Panc1 (cell line): ENCODE results near the gene ADISSP.

Experiments
- CTCF ChIP-seq: fragments of 450-650 bp; IDR thresholded peaks from 2 replicates; pipeline ENCODE4 v1.5.1; 2017; ENCODE audit warnings: mild to moderate bottlenecking
- POLR2AphosphoS5 ChIP-seq: IDR thresholded peaks from 2 replicates; pipeline ENCODE4 v1.6.1; 2012; ENCODE audit warnings: mild to moderate bottlenecking, low read depth, low read length, moderate library complexity
- SIN3A ChIP-seq: IDR thresholded peaks from 2 replicates; pipeline ENCODE4 v1.6.1; 2012; ENCODE audit warnings: low read depth, mild to moderate bottlenecking, low read length, moderate library complexity, borderline replicate concordance; ENCODE audit not compliant: insufficient read depth
- TF ChIP-seq, protein P1 (sequence below), 2 experiments: IDR thresholded peaks; 2 replicates each; pipeline ENCODE4 v1.6.1; 2011 to 2012; ENCODE audit warnings: low read depth in 2 of 2, control low read depth in 1 of 2, low read length in 1 of 2, mild to moderate bottlenecking in 1 of 2, moderate library complexity in 1 of 2; ENCODE audit not compliant: insufficient read depth in 1 of 2

DNA sequence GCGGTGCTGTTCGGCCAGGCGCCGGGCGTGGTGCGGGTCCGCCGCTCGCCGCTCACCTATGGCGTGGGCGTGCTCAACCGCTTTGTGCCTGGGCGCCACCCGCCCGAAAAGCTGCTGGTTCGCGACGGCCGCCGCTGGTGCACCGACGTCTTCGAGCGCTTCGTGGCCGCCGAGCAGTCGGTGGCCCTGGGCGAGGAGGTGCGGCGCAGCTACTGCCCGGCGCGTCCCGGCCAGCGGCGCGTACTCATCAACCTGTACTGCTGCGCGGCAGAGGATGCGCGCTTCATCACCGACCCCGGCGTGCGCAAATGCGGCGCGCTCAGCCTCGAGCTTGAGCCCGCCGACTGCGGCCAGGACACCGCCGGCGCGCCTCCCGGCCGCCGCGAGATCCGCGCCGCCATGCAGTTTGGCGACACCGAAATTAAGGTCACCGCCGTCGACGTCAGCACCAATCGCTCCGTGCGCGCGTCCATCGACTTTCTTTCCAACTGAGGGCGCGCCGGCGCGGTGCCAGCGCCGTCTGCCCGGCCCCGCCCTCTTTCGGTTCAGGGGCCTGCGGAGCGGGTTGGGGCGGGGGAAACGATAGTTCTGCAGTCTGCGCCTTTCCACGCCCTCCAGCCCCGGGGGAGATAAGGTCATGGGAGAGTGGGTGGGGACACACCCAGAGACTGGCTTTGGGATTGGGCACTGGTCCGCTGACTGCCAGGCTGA lies 15.7 kb downstream of the ADISSP start:
- TF ChIP-seq CTCF (no peak; the same call in 1 of the 2 replicates), POLR2AphosphoS5 (no peak), SIN3A (no peak)
- TF ChIP-seq, protein P1, sequence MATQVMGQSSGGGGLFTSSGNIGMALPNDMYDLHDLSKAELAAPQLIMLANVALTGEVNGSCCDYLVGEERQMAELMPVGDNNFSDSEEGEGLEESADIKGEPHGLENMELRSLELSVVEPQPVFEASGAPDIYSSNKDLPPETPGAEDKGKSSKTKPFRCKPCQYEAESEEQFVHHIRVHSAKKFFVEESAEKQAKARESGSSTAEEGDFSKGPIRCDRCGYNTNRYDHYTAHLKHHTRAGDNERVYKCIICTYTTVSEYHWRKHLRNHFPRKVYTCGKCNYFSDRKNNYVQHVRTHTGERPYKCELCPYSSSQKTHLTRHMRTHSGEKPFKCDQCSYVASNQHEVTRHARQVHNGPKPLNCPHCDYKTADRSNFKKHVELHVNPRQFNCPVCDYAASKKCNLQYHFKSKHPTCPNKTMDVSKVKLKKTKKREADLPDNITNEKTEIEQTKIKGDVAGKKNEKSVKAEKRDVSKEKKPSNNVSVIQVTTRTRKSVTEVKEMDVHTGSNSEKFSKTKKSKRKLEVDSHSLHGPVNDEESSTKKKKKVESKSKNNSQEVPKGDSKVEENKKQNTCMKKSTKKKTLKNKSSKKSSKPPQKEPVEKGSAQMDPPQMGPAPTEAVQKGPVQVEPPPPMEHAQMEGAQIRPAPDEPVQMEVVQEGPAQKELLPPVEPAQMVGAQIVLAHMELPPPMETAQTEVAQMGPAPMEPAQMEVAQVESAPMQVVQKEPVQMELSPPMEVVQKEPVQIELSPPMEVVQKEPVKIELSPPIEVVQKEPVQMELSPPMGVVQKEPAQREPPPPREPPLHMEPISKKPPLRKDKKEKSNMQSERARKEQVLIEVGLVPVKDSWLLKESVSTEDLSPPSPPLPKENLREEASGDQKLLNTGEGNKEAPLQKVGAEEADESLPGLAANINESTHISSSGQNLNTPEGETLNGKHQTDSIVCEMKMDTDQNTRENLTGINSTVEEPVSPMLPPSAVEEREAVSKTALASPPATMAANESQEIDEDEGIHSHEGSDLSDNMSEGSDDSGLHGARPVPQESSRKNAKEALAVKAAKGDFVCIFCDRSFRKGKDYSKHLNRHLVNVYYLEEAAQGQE (IDR thresholded peaks at IDR 0.05; ENCODE audit: insufficient read depth in 1 of 2, low read depth in 2 of 2, low read length in 1 of 2), result no peak
